ENCODE results near the gene GPRASP3. TPM values are rescaled to one million over a fixed set of nuclear protein-coding genes. Genes with fewer than 3 reads are reported as not detected.

Gene GPRASP3
- total RNA-seq, 1 experiment from 2014 or later: 7.8 TPM

DNA sequence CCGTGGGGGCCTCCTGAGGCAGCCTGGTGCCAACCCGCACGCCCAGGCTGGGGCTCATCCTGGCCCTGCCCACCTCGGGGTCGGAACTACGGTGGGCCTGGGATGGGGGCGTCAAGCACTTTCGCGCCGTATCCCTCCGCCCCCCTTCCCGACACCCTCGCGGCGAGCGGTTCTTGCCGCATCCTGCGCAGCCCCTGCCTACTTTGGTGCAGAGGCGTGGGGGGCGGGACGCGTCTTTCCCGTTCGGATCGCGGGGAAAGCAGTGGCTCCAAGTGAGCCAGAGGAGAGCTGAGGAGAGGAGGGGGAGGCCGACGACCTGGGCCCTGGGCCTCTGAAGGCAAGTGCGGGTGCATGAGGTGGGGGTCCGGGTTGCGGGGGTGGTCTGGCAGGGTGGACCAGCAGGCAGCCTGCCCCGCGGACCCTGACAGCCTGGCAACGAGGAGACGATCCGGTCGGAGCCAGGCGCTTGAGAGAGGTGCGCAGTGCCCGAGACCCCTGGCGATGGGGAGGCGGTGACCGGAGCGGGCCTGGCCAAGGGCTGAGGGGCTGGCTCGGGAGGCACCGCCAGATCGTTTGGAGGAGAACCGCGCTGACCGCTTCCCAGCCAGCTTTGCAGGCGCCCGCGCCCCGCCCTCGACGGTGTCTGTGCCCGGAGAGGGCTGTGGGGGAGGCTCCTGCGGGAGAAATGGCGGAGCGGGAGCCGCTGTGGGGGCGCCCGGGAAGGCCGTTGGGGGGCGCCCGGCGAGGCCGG lies 8.2 kb upstream of the GPRASP3 start, which contains the start of gene GPRASP2:
Gene GPRASP2 (plus strand): TSS at position 233 of the 751 bp plus-strand sequence. CDS start 2,422 bp downstream, outside the sequence.
- no TSS peak for BruUV-seq (replicated peaks)
- CTCF ChIA-PET: no interaction called here

DNA sequence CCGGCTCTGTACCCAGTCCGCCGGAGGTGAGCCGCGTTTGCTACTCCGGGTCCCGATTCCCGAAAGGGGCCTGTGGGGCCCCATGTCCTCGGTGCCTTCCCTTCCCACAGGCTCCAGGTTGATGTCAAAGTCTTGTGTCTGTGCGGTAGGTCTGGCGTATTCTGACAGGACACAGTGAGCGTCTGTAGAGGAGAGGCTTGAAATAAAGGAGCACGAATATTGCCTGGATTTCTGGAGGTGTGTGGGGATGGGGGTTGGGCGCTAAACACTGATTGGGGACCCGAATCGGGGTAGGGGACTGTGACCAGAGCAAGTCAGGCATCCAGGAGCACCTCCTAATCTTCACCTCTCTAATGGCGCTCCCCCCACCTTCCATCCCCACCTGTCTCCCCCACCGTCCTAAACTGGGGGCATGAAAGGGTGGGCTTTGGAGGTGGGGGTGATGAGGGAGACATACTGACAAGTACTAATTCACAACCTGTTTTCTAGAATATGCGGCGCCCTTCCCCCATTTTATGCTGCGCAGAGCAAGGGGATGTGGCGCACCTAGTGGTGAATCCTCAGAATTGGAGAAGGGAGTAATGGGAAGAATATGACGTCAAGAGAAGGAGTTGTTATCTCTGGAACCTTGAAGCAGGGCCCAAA lies 7.4 kb upstream of the GPRASP3 start:
- no TSS peak for BruUV-seq (replicated peaks)
- DNase-seq (ENCODE audit: low spot score): peak; percentile 59
- H3K27me3 ChIP-seq (replicated peaks; ENCODE audit: insufficient read depth, low read depth, low read length, poor library complexity): no peaks in the 10 kb centered on the region
- CTCF ChIA-PET: no interaction called here
- H3K9me3 ChIP-seq (ENCODE audit: low read depth, low read length, poor library complexity, severe bottlenecking): no peaks in the 10 kb centered on the region
- H3K36me3 ChIP-seq (ENCODE audit: insufficient read depth, low read length, poor library complexity, severe bottlenecking): no peaks in the 10 kb centered on the region
- H3K4me3 ChIP-seq (ENCODE audit: low read depth, low read length, poor library complexity, severe bottlenecking): peak overlapping the region; percentile 55
- POLR2A ChIA-PET (ENCODE audit: low non-redundant PET): no interaction called here
- TF ChIP-seq, protein P1, sequence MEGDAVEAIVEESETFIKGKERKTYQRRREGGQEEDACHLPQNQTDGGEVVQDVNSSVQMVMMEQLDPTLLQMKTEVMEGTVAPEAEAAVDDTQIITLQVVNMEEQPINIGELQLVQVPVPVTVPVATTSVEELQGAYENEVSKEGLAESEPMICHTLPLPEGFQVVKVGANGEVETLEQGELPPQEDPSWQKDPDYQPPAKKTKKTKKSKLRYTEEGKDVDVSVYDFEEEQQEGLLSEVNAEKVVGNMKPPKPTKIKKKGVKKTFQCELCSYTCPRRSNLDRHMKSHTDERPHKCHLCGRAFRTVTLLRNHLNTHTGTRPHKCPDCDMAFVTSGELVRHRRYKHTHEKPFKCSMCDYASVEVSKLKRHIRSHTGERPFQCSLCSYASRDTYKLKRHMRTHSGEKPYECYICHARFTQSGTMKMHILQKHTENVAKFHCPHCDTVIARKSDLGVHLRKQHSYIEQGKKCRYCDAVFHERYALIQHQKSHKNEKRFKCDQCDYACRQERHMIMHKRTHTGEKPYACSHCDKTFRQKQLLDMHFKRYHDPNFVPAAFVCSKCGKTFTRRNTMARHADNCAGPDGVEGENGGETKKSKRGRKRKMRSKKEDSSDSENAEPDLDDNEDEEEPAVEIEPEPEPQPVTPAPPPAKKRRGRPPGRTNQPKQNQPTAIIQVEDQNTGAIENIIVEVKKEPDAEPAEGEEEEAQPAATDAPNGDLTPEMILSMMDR (conservative IDR thresholded peaks at IDR 0.05; ENCODE audit: low read depth, low read length): peak; percentile 61
- TF ChIP-seq EZH2 (IDR thresholded peaks at IDR 0.05; ENCODE audit: borderline replicate concordance, low read depth, low read length, poor library complexity, severe bottlenecking): no peak
- intact Hi-C loops (cut with micrococcal nuclease; ENCODE audit: unreplicated experiment): no loop called here
- no peak overlapping the region for H3K27ac ChIP-seq (ENCODE audit: low read depth, low read length, poor library complexity, severe bottlenecking)
- no peaks in the 10 kb centered on the region for H3K4me1 ChIP-seq (ENCODE audit: insufficient read depth, low read length, poor library complexity, severe bottlenecking)

More for the DNA sequence above, 8.2 kb upstream of the GPRASP3 start, which contains the start of gene GPRASP2:
- no peaks in the 10 kb centered on the region for H3K36me3 ChIP-seq (ENCODE audit: insufficient read depth, low read length, poor library complexity, severe bottlenecking)
- H3K27me3 ChIP-seq (replicated peaks; ENCODE audit: insufficient read depth, low read depth, low read length, poor library complexity): no peaks in the 10 kb centered on the region
- peak within 1 kb of the TSS; percentile 55 for H3K4me3 ChIP-seq (ENCODE audit: low read depth, low read length, poor library complexity, severe bottlenecking)
- DNase-seq (ENCODE audit: low spot score): peak; percentile 34
- no peaks in the 10 kb centered on the region for H3K4me1 ChIP-seq (ENCODE audit: insufficient read depth, low read length, poor library complexity, severe bottlenecking)
- TF ChIP-seq, protein P1 (conservative IDR thresholded peaks at IDR 0.05; ENCODE audit: low read depth, low read length): no peak
- no peak for TF ChIP-seq EZH2 (IDR thresholded peaks at IDR 0.05; ENCODE audit: borderline replicate concordance, low read depth, low read length, poor library complexity, severe bottlenecking)
- POLR2A ChIA-PET (ENCODE audit: low non-redundant PET): no interaction called here
- no peaks in the 10 kb centered on the region for H3K9me3 ChIP-seq (ENCODE audit: low read depth, low read length, poor library complexity, severe bottlenecking)
- intact Hi-C loops (cut with micrococcal nuclease; ENCODE audit: unreplicated experiment): no loop called here
- H3K27ac ChIP-seq (ENCODE audit: low read depth, low read length, poor library complexity, severe bottlenecking): no peak within 1 kb of the TSS

DNA sequence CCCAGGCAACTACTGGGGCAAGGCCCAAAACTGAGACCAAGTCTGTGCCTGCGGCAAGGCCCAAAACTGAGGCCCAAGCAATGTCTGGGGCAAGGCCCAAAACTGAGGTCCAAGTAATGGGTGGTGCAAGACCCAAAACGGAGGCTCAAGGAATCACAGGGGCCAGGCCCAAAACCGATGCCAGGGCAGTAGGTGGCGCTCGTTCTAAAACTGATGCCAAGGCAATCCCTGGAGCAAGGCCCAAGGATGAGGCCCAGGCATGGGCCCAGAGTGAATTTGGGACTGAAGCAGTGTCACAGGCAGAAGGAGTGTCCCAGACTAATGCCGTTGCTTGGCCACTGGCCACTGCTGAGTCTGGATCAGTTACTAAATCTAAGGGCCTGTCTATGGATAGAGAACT lies 5.5 kb upstream of the GPRASP3 start:
- ChIA-PET POLR2A (ENCODE audit: low non-redundant PET) (no interaction called here), CTCF (no interaction called here)
- Histone ChIP-seq H3K27ac (ENCODE audit: low read depth, low read length, poor library complexity, severe bottlenecking) (no peak overlapping the region), H3K9me3 (ENCODE audit: low read depth, low read length, poor library complexity, severe bottlenecking) (no peaks in the 10 kb centered on the region), H3K4me1 (ENCODE audit: insufficient read depth, low read length, poor library complexity, severe bottlenecking) (no peaks in the 10 kb centered on the region), H3K27me3 (replicated peaks; ENCODE audit: insufficient read depth, low read depth, low read length, poor library complexity) (no peaks in the 10 kb centered on the region), H3K36me3 (ENCODE audit: insufficient read depth, low read length, poor library complexity, severe bottlenecking) (no peaks in the 10 kb centered on the region), H3K4me3 (ENCODE audit: low read depth, low read length, poor library complexity, severe bottlenecking) (no peak overlapping the region)
- no TSS peak for BruUV-seq (replicated peaks)
- peak; percentile 28 for DNase-seq (ENCODE audit: low spot score)
- TF ChIP-seq, protein P1 (conservative IDR thresholded peaks at IDR 0.05; ENCODE audit: low read depth, low read length): peak; percentile 54
- TF ChIP-seq EZH2 (IDR thresholded peaks at IDR 0.05; ENCODE audit: borderline replicate concordance, low read depth, low read length, poor library complexity, severe bottlenecking): no peak
- intact Hi-C loops (cut with micrococcal nuclease; ENCODE audit: unreplicated experiment): no loop called here

Measured in A673 (cell line).